WTC11 (cell line): ENCODE results near the gene ASMTL. TPM values are rescaled to one million over a fixed set of nuclear protein-coding genes. Genes with fewer than 3 reads are reported as not detected.

Experiments used
- ATAC-seq: fragments of 200-7000 bp; cut with Tn5 transposase; 2 replicates; pipeline ENCODE4 v1.10.0; 2021; ENCODE audit warnings: mild to moderate bottlenecking, moderate library complexity
- CTCF ChIA-PET: fragments of 300-600 bp; sonication (Branson Sonifier 250); formaldehyde crosslinking; loops from one replicate; lab custom pipeline; 2021; ENCODE audit warnings: antibody characterized with exemption; lab: Charles Lee
- POLR2A ChIA-PET: fragments of 350-600 bp; sonication (Branson Sonifier 250); formaldehyde crosslinking; loops from one replicate; lab custom pipeline; 2021; ENCODE audit warnings: antibody characterized with exemption; lab: Charles Lee
- DNase-seq: peaks from one replicate; pipeline ENCODE4 v3.0.0; 2021; ENCODE audit warnings: low spot score
- H3K27ac Mint-ChIP-seq: 2 replicates; pipeline ENCODE4 v1.8.0; 2021; ENCODE audit warnings: mixed read lengths
- H3K27me3 Mint-ChIP-seq: 2 replicates; pipeline ENCODE4 v1.8.0; 2021; ENCODE audit warnings: low read depth, mild to moderate bottlenecking, moderate library complexity, mixed read lengths
- H3K36me3 Mint-ChIP-seq: 2 replicates; pipeline ENCODE4 v1.8.0; 2021; ENCODE audit warnings: mixed read lengths
- H3K4me1 Mint-ChIP-seq: 2 replicates; pipeline ENCODE4 v1.8.0; 2022; ENCODE audit warnings: mixed read lengths
- H3K4me3 Mint-ChIP-seq: 2 replicates; pipeline ENCODE4 v1.8.0; 2021; ENCODE audit warnings: mild to moderate bottlenecking, moderate library complexity, mixed read lengths
- H3K9me3 Mint-ChIP-seq: 2 replicates; pipeline ENCODE4 v1.8.0; 2021; ENCODE audit warnings: mixed read lengths
- ATF1 ChIP-seq: sonication (generic); formaldehyde crosslinking; IDR thresholded peaks from 2 replicates; pipeline ENCODE4 v1.8.1; 2023; ENCODE audit warnings: mild to moderate bottlenecking, moderate library complexity, missing genetic modification reagents
- CREM ChIP-seq: sonication (generic); formaldehyde crosslinking; IDR thresholded peaks from 2 replicates; pipeline ENCODE4 v1.8.1; 2022; ENCODE audit warnings: mild to moderate bottlenecking, missing genetic modification reagents, moderate library complexity
- MXD4 ChIP-seq: fragments of 250-450 bp; sonication (Bioruptor Pico); IDR thresholded peaks from 2 replicates; pipeline ENCODE4 v1.8.0; 2021; ENCODE audit warnings: mild to moderate bottlenecking, moderate library complexity, borderline replicate concordance
- MYBL2 ChIP-seq: sonication (generic); formaldehyde crosslinking; IDR thresholded peaks from 2 replicates; pipeline ENCODE4 v1.8.1; 2023; ENCODE audit warnings: mild to moderate bottlenecking, moderate library complexity, missing genetic modification reagents
- NFATC4 ChIP-seq: fragments of 250-450 bp; sonication (Bioruptor Pico); IDR thresholded peaks from 2 replicates; pipeline ENCODE4 v1.9.0; 2021; ENCODE audit warnings: mild to moderate bottlenecking
- RELA ChIP-seq: sonication (generic); formaldehyde crosslinking; IDR thresholded peaks from 2 replicates; pipeline ENCODE4 v1.8.1; 2022; ENCODE audit warnings: missing genetic modification reagents, mild to moderate bottlenecking, borderline replicate concordance
- ZNF232 ChIP-seq: sonication (generic); formaldehyde crosslinking; IDR thresholded peaks from 2 replicates; pipeline ENCODE4 v1.8.0; 2022; ENCODE audit warnings: mild to moderate bottlenecking, missing genetic modification reagents
- ZNF416 ChIP-seq: fragments of 250-450 bp; sonication (Bioruptor Pico); IDR thresholded peaks from 2 replicates; pipeline ENCODE4 v1.9.0; 2021; ENCODE audit warnings: mild to moderate bottlenecking, inconsistent platforms
- ZNF671 ChIP-seq: fragments of 250-450 bp; sonication (Bioruptor Pico); IDR thresholded peaks from 2 replicates; pipeline ENCODE4 v1.8.0; 2021; ENCODE audit warnings: mild to moderate bottlenecking
- total RNA-seq: library from RNA; stranded (reverse); gene quantifications from 3 replicates; pipeline ENCODE4 v1.2.3, GENCODE V29; 2021
- TF ChIP-seq, protein P1 (sequence below): sonication (generic); formaldehyde crosslinking; IDR thresholded peaks from 2 replicates; pipeline ENCODE4 v1.8.1; 2023; ENCODE audit warnings: mild to moderate bottlenecking, missing genetic modification reagents, moderate library complexity
- TF ChIP-seq, protein P2 (sequence below): sonication (generic); formaldehyde crosslinking; IDR thresholded peaks from 2 replicates; pipeline ENCODE4 v1.8.0; 2022; ENCODE audit warnings: mild to moderate bottlenecking, missing genetic modification reagents
- TF ChIP-seq, protein P3 (sequence below): sonication (generic); formaldehyde crosslinking; IDR thresholded peaks from 2 replicates; pipeline ENCODE4 v1.8.0; 2022; ENCODE audit warnings: mild to moderate bottlenecking, missing genetic modification reagents
- TF ChIP-seq, protein P4 (sequence below): fragments of 250-450 bp; sonication (Bioruptor Pico); IDR thresholded peaks from 2 replicates; pipeline ENCODE4 v1.9.0; 2021; ENCODE audit warnings: moderate library complexity, mild to moderate bottlenecking, inconsistent platforms, borderline replicate concordance
- TF ChIP-seq, protein P5 (sequence below): sonication (generic); formaldehyde crosslinking; IDR thresholded peaks from 2 replicates; pipeline ENCODE4 v1.8.1; 2023; ENCODE audit warnings: mild to moderate bottlenecking, missing genetic modification reagents
- TF ChIP-seq, protein P6 (sequence below): sonication (generic); formaldehyde crosslinking; IDR thresholded peaks from 2 replicates; pipeline ENCODE4 v1.8.0; 2022; ENCODE audit warnings: mild to moderate bottlenecking, missing genetic modification reagents

Gene ASMTL
- total RNA-seq, 1 experiment from 2014 or later = 70.6 TPM

DNA sequence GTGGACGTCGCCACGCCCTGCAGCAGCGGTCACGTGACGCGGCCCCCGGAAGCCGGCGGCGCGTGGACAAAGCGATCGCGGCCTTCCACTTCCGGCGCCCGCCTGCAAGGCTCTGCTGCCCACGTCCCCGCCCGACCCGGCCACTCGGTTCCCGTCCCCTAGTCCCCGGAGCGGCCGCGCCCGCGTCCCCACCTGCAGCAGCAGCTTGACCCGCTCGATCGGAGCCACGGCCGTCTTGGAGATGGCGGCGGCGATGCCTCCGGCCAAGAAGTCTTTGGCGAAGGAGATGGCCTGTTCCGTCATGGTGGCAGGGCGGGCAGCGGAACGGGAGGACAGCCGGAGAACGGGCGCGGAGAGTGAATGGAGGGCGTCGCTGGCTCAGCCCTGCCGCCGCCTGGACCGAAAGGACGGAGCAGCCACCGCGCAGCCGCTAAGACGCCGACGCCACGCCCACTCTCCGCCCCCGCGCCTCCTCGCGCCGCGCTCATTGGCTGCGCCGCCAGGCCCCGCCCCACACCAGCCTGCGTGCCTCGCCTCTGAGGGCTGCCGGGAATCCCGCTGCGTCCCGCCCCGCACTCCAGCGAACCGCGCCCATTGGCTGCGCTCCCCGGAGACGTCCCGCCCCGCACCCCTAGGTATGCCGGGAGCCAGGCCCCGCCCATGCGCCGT is 60.9 kb downstream of the ASMTL start, which contains the start of gene SLC25A6 (continued):
- TF ChIP-seq, protein P1, sequence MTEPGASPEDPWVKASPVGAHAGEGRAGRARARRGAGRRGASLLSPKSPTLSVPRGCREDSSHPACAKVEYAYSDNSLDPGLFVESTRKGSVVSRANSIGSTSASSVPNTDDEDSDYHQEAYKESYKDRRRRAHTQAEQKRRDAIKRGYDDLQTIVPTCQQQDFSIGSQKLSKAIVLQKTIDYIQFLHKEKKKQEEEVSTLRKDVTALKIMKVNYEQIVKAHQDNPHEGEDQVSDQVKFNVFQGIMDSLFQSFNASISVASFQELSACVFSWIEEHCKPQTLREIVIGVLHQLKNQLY = 0 out of 2 replicates have a peak, but pooled peaks have one; percentile 56
- TF ChIP-seq ZNF232 (peak; percentile 94), RELA (CRISPR knock-in tag) (peak; percentile 89), MYBL2 (CRISPR knock-in tag) (peak; percentile 29; the same call in 1 of the 2 replicates), NFATC4 (CRISPR knock-in tag) (peak; percentile 78), ATF1 (CRISPR knock-in tag) (0 out of 2 replicates have a peak, but pooled peaks have one; percentile 42), ZNF671 (CRISPR knock-in tag) (no peak; the same call in 1 of the 2 replicates), CREM (CRISPR knock-in tag) (no peak; the same call in 1 of the 2 replicates), MXD4 (CRISPR knock-in tag) (no peak)
- TF ChIP-seq, protein P2, sequence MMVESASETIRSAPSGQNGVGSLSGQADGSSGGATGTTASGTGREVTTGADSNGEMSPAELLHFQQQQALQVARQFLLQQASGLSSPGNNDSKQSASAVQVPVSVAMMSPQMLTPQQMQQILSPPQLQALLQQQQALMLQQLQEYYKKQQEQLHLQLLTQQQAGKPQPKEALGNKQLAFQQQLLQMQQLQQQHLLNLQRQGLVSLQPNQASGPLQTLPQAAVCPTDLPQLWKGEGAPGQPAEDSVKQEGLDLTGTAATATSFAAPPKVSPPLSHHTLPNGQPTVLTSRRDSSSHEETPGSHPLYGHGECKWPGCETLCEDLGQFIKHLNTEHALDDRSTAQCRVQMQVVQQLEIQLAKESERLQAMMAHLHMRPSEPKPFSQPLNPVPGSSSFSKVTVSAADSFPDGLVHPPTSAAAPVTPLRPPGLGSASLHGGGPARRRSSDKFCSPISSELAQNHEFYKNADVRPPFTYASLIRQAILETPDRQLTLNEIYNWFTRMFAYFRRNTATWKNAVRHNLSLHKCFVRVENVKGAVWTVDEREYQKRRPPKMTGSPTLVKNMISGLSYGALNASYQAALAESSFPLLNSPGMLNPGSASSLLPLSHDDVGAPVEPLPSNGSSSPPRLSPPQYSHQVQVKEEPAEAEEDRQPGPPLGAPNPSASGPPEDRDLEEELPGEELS (CRISPR knock-in tag) = peak; percentile 88
- TF ChIP-seq, protein P3, sequence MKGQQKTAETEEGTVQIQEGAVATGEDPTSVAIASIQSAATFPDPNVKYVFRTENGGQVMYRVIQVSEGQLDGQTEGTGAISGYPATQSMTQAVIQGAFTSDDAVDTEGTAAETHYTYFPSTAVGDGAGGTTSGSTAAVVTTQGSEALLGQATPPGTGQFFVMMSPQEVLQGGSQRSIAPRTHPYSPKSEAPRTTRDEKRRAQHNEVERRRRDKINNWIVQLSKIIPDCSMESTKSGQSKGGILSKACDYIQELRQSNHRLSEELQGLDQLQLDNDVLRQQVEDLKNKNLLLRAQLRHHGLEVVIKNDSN = peak; percentile 98
- TF ChIP-seq, protein P4, sequence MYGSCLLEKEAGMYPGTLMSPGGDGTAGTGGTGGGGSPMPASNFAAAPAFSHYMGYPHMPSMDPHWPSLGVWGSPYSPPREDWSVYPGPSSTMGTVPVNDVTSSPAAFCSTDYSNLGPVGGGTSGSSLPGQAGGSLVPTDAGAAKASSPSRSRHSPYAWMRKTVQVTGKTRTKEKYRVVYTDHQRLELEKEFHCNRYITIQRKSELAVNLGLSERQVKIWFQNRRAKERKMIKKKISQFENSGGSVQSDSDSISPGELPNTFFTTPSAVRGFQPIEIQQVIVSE (CRISPR knock-in tag) = no peak

DNA sequence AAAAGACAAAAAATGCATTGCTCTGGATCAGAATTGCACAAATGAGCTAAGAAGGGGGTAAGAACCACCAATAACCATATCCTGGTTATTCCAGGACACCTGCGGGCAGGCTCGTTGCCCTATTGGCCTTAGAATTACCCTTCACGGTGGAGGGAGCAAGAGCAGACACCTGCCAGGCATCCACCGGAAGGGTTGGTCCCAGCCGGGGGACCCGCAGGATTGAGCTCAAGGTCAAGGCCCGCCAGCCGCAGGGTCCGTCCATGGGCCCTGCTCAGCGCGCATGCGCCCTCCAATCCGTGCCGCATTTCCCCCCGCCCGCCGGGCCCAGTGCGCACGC is 61.4 kb downstream of the ASMTL start:
- Mint-ChIP-seq H3K9me3 (no peaks in the 10 kb centered on the region), H3K4me1 (peaks cover 53% of the 10 kb centered on the region), H3K27ac (peak overlapping the region; percentile 88)
- peak; percentile 6 for ATAC-seq
- POLR2A ChIA-PET = no interaction called here
- TF ChIP-seq, protein P5, sequence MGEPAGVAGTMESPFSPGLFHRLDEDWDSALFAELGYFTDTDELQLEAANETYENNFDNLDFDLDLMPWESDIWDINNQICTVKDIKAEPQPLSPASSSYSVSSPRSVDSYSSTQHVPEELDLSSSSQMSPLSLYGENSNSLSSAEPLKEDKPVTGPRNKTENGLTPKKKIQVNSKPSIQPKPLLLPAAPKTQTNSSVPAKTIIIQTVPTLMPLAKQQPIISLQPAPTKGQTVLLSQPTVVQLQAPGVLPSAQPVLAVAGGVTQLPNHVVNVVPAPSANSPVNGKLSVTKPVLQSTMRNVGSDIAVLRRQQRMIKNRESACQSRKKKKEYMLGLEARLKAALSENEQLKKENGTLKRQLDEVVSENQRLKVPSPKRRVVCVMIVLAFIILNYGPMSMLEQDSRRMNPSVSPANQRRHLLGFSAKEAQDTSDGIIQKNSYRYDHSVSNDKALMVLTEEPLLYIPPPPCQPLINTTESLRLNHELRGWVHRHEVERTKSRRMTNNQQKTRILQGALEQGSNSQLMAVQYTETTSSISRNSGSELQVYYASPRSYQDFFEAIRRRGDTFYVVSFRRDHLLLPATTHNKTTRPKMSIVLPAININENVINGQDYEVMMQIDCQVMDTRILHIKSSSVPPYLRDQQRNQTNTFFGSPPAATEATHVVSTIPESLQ (CRISPR knock-in tag) = no peak
- TF ChIP-seq ZNF671 (CRISPR knock-in tag) (0 out of 2 replicates have a peak, but pooled peaks have one; percentile 40), ZNF416 (peak; percentile 61; the same call in 1 of the 2 replicates)
- TF ChIP-seq, protein P6, sequence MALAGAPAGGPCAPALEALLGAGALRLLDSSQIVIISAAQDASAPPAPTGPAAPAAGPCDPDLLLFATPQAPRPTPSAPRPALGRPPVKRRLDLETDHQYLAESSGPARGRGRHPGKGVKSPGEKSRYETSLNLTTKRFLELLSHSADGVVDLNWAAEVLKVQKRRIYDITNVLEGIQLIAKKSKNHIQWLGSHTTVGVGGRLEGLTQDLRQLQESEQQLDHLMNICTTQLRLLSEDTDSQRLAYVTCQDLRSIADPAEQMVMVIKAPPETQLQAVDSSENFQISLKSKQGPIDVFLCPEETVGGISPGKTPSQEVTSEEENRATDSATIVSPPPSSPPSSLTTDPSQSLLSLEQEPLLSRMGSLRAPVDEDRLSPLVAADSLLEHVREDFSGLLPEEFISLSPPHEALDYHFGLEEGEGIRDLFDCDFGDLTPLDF (CRISPR knock-in tag) = 0 out of 2 replicates have a peak, but pooled peaks have one; percentile 20
- TF ChIP-seq, all 79 proteins: peak for 3
- Mint-ChIP-seq H3K36me3 (peaks cover 57% of the 10 kb centered on the region), H3K27me3 (no peaks in the 10 kb centered on the region), H3K4me3 (peak overlapping the region; percentile 93)
- CTCF ChIA-PET = no interaction called here
- DNase-seq = peak; percentile 84
